Sigmoid colon (tissue), 4 donors: ENCODE data around the gene WDR53.

Source experiments
- EP300 ChIP-seq, 4 donors: sonication (generic); formaldehyde crosslinking; IDR thresholded peaks; one replicate each; pipeline ENCODE4 v1.6.1; 2017; ENCODE audit warnings: antibody characterized with exemption in 4 of 4
- POLR2A ChIP-seq, 2 donors: fragments of 450-650 bp; IDR thresholded peaks; one replicate each; pipeline ENCODE4 v1.6.1; 2016; ENCODE audit warnings: antibody characterized with exemption in 2 of 2, mild to moderate bottlenecking in 2 of 2, moderate library complexity in 2 of 2
- POLR2AphosphoS5 ChIP-seq, 4 donors: sonication (generic); formaldehyde crosslinking; IDR thresholded peaks; one replicate each; pipeline ENCODE4 v1.6.1; 2017; ENCODE audit warnings: antibody characterized with exemption in 4 of 4
- TF ChIP-seq, protein P1 (sequence below), 4 experiments: fragments of 450-650 bp in 3 of 4; fragments of 200-600 bp in 1 of 4; IDR thresholded peaks; one replicate each; pipeline ENCODE4 v1.5.1; 2016 to 2019; ENCODE audit warnings: antibody characterized with exemption in 4 of 4, mild to moderate bottlenecking in 3 of 4, moderate library complexity in 2 of 4

DNA sequence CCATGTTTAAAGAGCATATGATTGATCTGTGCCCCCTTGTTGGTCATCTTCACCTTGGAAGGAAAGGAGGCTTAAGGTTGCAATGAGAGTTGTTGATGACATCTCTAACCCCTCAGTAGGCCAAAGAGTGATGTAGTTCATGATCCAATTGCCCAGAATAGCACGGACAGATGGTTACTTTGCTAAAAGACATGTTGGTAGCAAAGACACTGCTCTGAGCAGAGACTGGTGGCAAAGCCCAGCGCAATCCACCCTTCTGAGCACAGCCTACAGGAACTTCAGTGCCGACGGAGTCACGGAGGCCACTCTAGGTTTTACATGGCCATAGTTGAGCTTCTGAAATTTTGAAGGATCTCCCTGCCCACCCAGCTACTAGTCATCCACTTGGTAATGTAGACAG is 21.9 kb upstream of the WDR53 start:
- TF ChIP-seq, protein P1, sequence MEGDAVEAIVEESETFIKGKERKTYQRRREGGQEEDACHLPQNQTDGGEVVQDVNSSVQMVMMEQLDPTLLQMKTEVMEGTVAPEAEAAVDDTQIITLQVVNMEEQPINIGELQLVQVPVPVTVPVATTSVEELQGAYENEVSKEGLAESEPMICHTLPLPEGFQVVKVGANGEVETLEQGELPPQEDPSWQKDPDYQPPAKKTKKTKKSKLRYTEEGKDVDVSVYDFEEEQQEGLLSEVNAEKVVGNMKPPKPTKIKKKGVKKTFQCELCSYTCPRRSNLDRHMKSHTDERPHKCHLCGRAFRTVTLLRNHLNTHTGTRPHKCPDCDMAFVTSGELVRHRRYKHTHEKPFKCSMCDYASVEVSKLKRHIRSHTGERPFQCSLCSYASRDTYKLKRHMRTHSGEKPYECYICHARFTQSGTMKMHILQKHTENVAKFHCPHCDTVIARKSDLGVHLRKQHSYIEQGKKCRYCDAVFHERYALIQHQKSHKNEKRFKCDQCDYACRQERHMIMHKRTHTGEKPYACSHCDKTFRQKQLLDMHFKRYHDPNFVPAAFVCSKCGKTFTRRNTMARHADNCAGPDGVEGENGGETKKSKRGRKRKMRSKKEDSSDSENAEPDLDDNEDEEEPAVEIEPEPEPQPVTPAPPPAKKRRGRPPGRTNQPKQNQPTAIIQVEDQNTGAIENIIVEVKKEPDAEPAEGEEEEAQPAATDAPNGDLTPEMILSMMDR (IDR thresholded peaks at IDR 0.05) = no peak
- TF ChIP-seq POLR2A (IDR thresholded peaks at IDR 0.05) = no peak
- no peak for TF ChIP-seq POLR2AphosphoS5 (IDR thresholded peaks at IDR 0.05)
- TF ChIP-seq EP300 (IDR thresholded peaks at IDR 0.05) = no peak
